ENCODE data around the gene TDRD7. TPM values are rescaled to one million over a fixed set of nuclear protein-coding genes. Genes with fewer than 3 reads are reported as not detected.

The TDRD7 gene
- total and polyA plus RNA-seq, 9 of the 15 experiments (the other 6 are each of a cell fraction or from before 2014, with no cell fraction given) = 2.2 to 7.7 (median 5.2) TPM

- TF ChIP-seq ATF6 (CRISPR knock-in tag; IDR thresholded peaks at IDR 0.05) (no peak), ETV6 (IDR thresholded peaks at IDR 0.05; ENCODE audit: borderline replicate concordance in 1 of 2, low read depth in 2 of 2, low read length in 1 of 2) (no peak), ETV6 (CRISPR knock-in tag; IDR thresholded peaks at IDR 0.05; ENCODE audit: borderline replicate concordance) (no peak), TEAD1 (CRISPR knock-in tag; IDR thresholded peaks at IDR 0.05) (no peak), TFAM (CRISPR knock-in tag; conservative IDR thresholded peaks at IDR 0.05) (no peak)
These were observed 133.6 kb downstream of the TDRD7 start (continued) for GRCh38 chr9:97545486-97545885.

Small RNA genes lying within 50 kb of the gene (microRNA-seq; reads per million reads assigned to microRNA genes)
- gene MIR1302-8 (ENCODE audit: borderline microRNAs expressed) = not detected

Small RNA genes lying within 50 kb of the gene (small RNA-seq; reads per million reads assigned to genes)
- gene MIR1302-8 = not detected

Other genes starting within 250 kb of the TDRD7 start
- gene CCDC180, start 104.4 kb upstream of the TDRD7 start, total RNA-seq (2014; rRNA removed) = 2.5 and 2.7 TPM in 2 replicates
- gene CCDC180, start 104.4 kb upstream of the TDRD7 start, total RNA-seq (2014; rRNA removed; fragmentation: Illumina TruSeq; extraction: Trizol) = 4.2 and 5.4 TPM in 2 replicates
- 3.7 and 5.1 TPM in 2 replicates for gene CCDC180, start 104.4 kb upstream of the TDRD7 start, total RNA-seq (2015; rRNA removed; fragmentation: Illumina TruSeq; extraction: Trizol)
- gene CCDC180, start 104.4 kb upstream of the TDRD7 start, total RNA-seq (2021) = 2.3 TPM in 2 replicates
- gene CCDC180, start 104.4 kb upstream of the TDRD7 start, polyA plus RNA-seq (2011; rRNA removed) = 2.0 and 2.8 TPM in 2 replicates
- gene CCDC180, start 104.4 kb upstream of the TDRD7 start, polyA plus RNA-seq (2014; fragmentation: Illumina TruSeq; extraction: Trizol) = 2.0 and 3.2 TPM in 2 replicates
- under 1 TPM; 0.56 to 0.70 TPM for gene CCDC180, start 104.4 kb upstream of the TDRD7 start, polyA plus RNA-seq (2014; fragmentation: Nextera tagmentation; extraction: Ambion mirVana)
- gene CCDC180, start 104.4 kb upstream of the TDRD7 start, polyA plus RNA-seq (2014; rRNA removed) = 2.7 and 3.9 TPM in 2 replicates
- 10.4 and 11.3 TPM in 2 replicates for gene TMOD1, start 89.6 kb downstream of the TDRD7 start, total RNA-seq (2014; rRNA removed)
- gene TMOD1, start 89.6 kb downstream of the TDRD7 start, total RNA-seq (2014; rRNA removed; fragmentation: Illumina TruSeq; extraction: Trizol) = 16.4 and 17.8 TPM in 2 replicates
- 7.1 TPM in 2 replicates for gene TMOD1, start 89.6 kb downstream of the TDRD7 start, total RNA-seq (2015; rRNA removed; fragmentation: Illumina TruSeq; extraction: Trizol)
- gene TMOD1, start 89.6 kb downstream of the TDRD7 start, total RNA-seq (2021) = 29.3 and 34.7 TPM in 2 replicates
- gene TMOD1, start 89.6 kb downstream of the TDRD7 start, polyA plus RNA-seq (2011; rRNA removed) = 6.7 and 11.4 TPM in 2 replicates
- gene TMOD1, start 89.6 kb downstream of the TDRD7 start, polyA plus RNA-seq (2014; fragmentation: Illumina TruSeq; extraction: Trizol) = 38.5 and 41.2 TPM in 2 replicates
- gene TMOD1, start 89.6 kb downstream of the TDRD7 start, polyA plus RNA-seq (2014; fragmentation: Nextera tagmentation; extraction: Ambion mirVana) = 10 to 100 TPM; 11.6 to 14.2 TPM
- 15.5 and 16.7 TPM in 2 replicates for gene TMOD1, start 89.6 kb downstream of the TDRD7 start, polyA plus RNA-seq (2014; rRNA removed)
- 16.8 and 16.9 TPM in 2 replicates for gene TSTD2, start 221.3 kb downstream of the TDRD7 start, total RNA-seq (2014; rRNA removed)
- 14.8 and 15.8 TPM in 2 replicates for gene TSTD2, start 221.3 kb downstream of the TDRD7 start, total RNA-seq (2014; rRNA removed; fragmentation: Illumina TruSeq; extraction: Trizol)
- gene TSTD2, start 221.3 kb downstream of the TDRD7 start, total RNA-seq (2015; rRNA removed; fragmentation: Illumina TruSeq; extraction: Trizol) = 13.9 and 14.2 TPM in 2 replicates
- 20.0 and 20.4 TPM in 2 replicates for gene TSTD2, start 221.3 kb downstream of the TDRD7 start, total RNA-seq (2021)
- gene TSTD2, start 221.3 kb downstream of the TDRD7 start, polyA plus RNA-seq (2011; rRNA removed) = 36.7 and 37.0 TPM in 2 replicates
- gene TSTD2, start 221.3 kb downstream of the TDRD7 start, polyA plus RNA-seq (2014; fragmentation: Illumina TruSeq; extraction: Trizol) = 18.6 and 22.2 TPM in 2 replicates
- gene TSTD2, start 221.3 kb downstream of the TDRD7 start, polyA plus RNA-seq (2014; fragmentation: Nextera tagmentation; extraction: Ambion mirVana) = 10 to 100 TPM; 10.1 to 19.0 TPM
- 20.6 and 20.9 TPM in 2 replicates for gene TSTD2, start 221.3 kb downstream of the TDRD7 start, polyA plus RNA-seq (2014; rRNA removed)
- gene NCBP1, start 221.7 kb downstream of the TDRD7 start, total RNA-seq (2014; rRNA removed) = 47.5 and 56.2 TPM in 2 replicates
- 62.3 and 67.2 TPM in 2 replicates for gene NCBP1, start 221.7 kb downstream of the TDRD7 start, total RNA-seq (2014; rRNA removed; fragmentation: Illumina TruSeq; extraction: Trizol)
- gene NCBP1, start 221.7 kb downstream of the TDRD7 start, total RNA-seq (2015; rRNA removed; fragmentation: Illumina TruSeq; extraction: Trizol) = 52.8 and 57.5 TPM in 2 replicates
- gene NCBP1, start 221.7 kb downstream of the TDRD7 start, total RNA-seq (2021) = 59.6 and 60.2 TPM in 2 replicates
- gene NCBP1, start 221.7 kb downstream of the TDRD7 start, polyA plus RNA-seq (2011; rRNA removed) = 51.4 and 69.7 TPM in 2 replicates
- 55.7 and 64.6 TPM in 2 replicates for gene NCBP1, start 221.7 kb downstream of the TDRD7 start, polyA plus RNA-seq (2014; fragmentation: Illumina TruSeq; extraction: Trizol)
- 10 to 100 TPM; 29.4 to 37.1 TPM for gene NCBP1, start 221.7 kb downstream of the TDRD7 start, polyA plus RNA-seq (2014; fragmentation: Nextera tagmentation; extraction: Ambion mirVana)
- 41.7 and 55.5 TPM in 2 replicates for gene NCBP1, start 221.7 kb downstream of the TDRD7 start, polyA plus RNA-seq (2014; rRNA removed)

All from K562 (cell line).